ENCODE measurements around the gene TBC1D20. TPM values are rescaled to one million over a fixed set of nuclear protein-coding genes. Genes with fewer than 3 reads are reported as not detected.
"Not testable (repeated sequence)": the region's sequence is repeated elsewhere in the genome, so short reads cannot be mapped to it uniquely, and the experiment has no call there.

The TBC1D20 gene

GRCh38 chr20:387520-387919, 74.8 kb downstream of the TBC1D20 start:
- Histone ChIP-seq H3K23ac (ENCODE audit: low read length in 2 of 2) (no peak overlapping the region), H3K27ac (ENCODE audit: low read length, poor library complexity, severe bottlenecking) (no peak overlapping the region), H2AFZ (ENCODE audit: low read depth, low read length) (no peak overlapping the region), H3K9me3 (ENCODE audit: control insufficient read depth, low read length) (no peaks in the 10 kb centered on the region), H2BK120ac (ENCODE audit: low read depth, low read length) (no peak overlapping the region), H3K36me3 (ENCODE audit: control insufficient read depth in 1 of 2, insufficient read depth in 2 of 2, low read depth in 1 of 2, low read length in 2 of 2) (peaks cover 23 to 35% of the 10 kb centered on the region in 2 experiments), H4K91ac (ENCODE audit: low read length) (no peak overlapping the region), H3K14ac (ENCODE audit: low read length in 2 of 2) (no peak overlapping the region), H2BK15ac (ENCODE audit: low read depth, poor library complexity, severe bottlenecking) (no peak overlapping the region), H3K18ac (ENCODE audit: low read depth in 1 of 2, low read length in 2 of 2) (no peak overlapping the region), H2BK12ac (ENCODE audit: low read length in 2 of 2) (no peak overlapping the region), H3K4me2 (ENCODE audit: low read length, poor library complexity, severe bottlenecking) (no peak overlapping the region), H3K79me1 (replicated peaks; ENCODE audit: low read length, poor library complexity, severe bottlenecking) (peaks cover 1% of the 10 kb centered on the region), H3K4me1 (ENCODE audit: control insufficient read depth, insufficient read depth, low read depth, low read length) (peaks cover 5% of the 10 kb centered on the region), H2BK5ac (ENCODE audit: low read depth, low read length, poor library complexity, severe bottlenecking) (no peak overlapping the region), H3K4me3 (ENCODE audit: insufficient read depth in 1 of 2, low read depth in 1 of 2, low read length in 2 of 2) (no peak overlapping the region), H3K9ac (ENCODE audit: low read length) (no peak overlapping the region), H2AK5ac (ENCODE audit: low read length, severe bottlenecking) (no peak overlapping the region), H3K27me3 (ENCODE audit: control insufficient read depth in 1 of 2, insufficient read depth in 1 of 2, low read length in 2 of 2) (no peaks in the 10 kb centered on the region), H3K4ac (ENCODE audit: low read depth in 1 of 2, low read length in 2 of 2) (no peak overlapping the region), H4K8ac (ENCODE audit: low read length) (no peak overlapping the region)
- no peak for DNase-seq
- WGBS = 100% methylated on average over 1 of the region's 3 CpGs

GRCh38 chr20:386634-387033, 75.7 kb downstream of the TBC1D20 start:
- H3K18ac ChIP-seq (ENCODE audit: low read depth in 1 of 2, low read length in 2 of 2); DNase-seq; H3K79me1 ChIP-seq (replicated peaks; ENCODE audit: low read length, poor library complexity, severe bottlenecking); H3K27me3 ChIP-seq (ENCODE audit: control insufficient read depth in 1 of 2, insufficient read depth in 1 of 2, low read length in 2 of 2); H2BK12ac ChIP-seq (ENCODE audit: low read length in 2 of 2); H2BK5ac ChIP-seq (ENCODE audit: low read depth, low read length, poor library complexity, severe bottlenecking); H3K9me3 ChIP-seq (ENCODE audit: control insufficient read depth, low read length); H3K27ac ChIP-seq (ENCODE audit: low read length, poor library complexity, severe bottlenecking); H3K4ac ChIP-seq (ENCODE audit: low read depth in 1 of 2, low read length in 2 of 2); H2BK15ac ChIP-seq (ENCODE audit: low read depth, poor library complexity, severe bottlenecking); H3K23ac ChIP-seq (ENCODE audit: low read length in 2 of 2); H3K4me2 ChIP-seq (ENCODE audit: low read length, poor library complexity, severe bottlenecking); H2AK5ac ChIP-seq (ENCODE audit: low read length, severe bottlenecking); H3K4me3 ChIP-seq (ENCODE audit: insufficient read depth in 1 of 2, low read depth in 1 of 2, low read length in 2 of 2); H4K91ac ChIP-seq (ENCODE audit: low read length); H3K9ac ChIP-seq (ENCODE audit: low read length); H2AFZ ChIP-seq (ENCODE audit: low read depth, low read length); H4K8ac ChIP-seq (ENCODE audit: low read length); H3K14ac ChIP-seq (ENCODE audit: low read length in 2 of 2); H2BK120ac ChIP-seq (ENCODE audit: low read depth, low read length): not testable (repeated sequence)
- peaks cover 23 to 30% of the 10 kb centered on the region in 2 experiments for H3K36me3 ChIP-seq (ENCODE audit: control insufficient read depth in 1 of 2, insufficient read depth in 2 of 2, low read depth in 1 of 2, low read length in 2 of 2)
- WGBS = 91% methylated on average over 5 of the region's 8 CpGs
- H3K4me1 ChIP-seq (ENCODE audit: control insufficient read depth, insufficient read depth, low read depth, low read length) = peaks cover 11% of the 10 kb centered on the region

Small RNAs within 50 kb of the gene (small RNA-seq; reads per million reads assigned to genes)
- not detected for gene RF00019 (ENCODE audit: low read depth)
